Measurements from ENCODE around the gene LIN9. TPM values are rescaled to one million over a fixed set of nuclear protein-coding genes. Genes with fewer than 3 reads are reported as not detected.

Gene LIN9
- total and polyA plus RNA-seq, 2 of the 13 experiments (the other 11 are each of a cell fraction or from before 2014, with no cell fraction given) = 3.0 to 10.0 TPM

DNA sequence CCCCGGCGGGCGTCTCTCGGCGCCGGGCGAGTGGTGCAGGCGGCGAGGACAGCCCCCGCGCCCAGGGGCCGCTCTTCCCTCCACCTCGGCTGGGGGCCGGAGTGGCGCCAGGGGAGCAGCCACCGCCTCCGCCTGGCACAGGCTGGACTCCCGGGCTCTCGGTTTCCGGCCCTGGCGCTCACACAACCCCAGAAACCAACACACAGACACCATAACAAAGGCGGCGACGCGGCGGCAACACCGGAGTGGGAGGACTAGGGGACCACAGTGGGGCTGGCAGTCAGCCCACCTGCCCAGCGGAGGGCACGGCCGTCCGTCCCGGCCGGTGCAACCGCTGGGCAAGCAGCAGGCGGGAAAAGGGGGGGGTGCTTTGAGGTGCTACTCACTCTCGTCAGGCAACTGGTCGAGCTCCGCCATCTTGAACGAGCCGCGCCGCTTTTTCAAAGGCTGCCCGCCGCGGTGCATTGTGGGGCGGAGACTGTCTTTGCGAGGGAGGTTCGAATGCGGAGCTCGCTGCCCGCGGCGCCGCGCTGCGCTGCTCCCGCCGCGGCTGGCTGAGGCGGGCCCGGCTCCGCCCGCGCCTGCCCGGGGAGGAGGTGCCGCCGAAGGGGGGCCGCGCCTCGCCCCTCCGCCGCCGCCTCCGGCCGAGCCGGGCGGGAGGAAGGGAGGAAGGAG, at the start of gene LIN9 (continued):
- TF ChIP-seq, protein P1, sequence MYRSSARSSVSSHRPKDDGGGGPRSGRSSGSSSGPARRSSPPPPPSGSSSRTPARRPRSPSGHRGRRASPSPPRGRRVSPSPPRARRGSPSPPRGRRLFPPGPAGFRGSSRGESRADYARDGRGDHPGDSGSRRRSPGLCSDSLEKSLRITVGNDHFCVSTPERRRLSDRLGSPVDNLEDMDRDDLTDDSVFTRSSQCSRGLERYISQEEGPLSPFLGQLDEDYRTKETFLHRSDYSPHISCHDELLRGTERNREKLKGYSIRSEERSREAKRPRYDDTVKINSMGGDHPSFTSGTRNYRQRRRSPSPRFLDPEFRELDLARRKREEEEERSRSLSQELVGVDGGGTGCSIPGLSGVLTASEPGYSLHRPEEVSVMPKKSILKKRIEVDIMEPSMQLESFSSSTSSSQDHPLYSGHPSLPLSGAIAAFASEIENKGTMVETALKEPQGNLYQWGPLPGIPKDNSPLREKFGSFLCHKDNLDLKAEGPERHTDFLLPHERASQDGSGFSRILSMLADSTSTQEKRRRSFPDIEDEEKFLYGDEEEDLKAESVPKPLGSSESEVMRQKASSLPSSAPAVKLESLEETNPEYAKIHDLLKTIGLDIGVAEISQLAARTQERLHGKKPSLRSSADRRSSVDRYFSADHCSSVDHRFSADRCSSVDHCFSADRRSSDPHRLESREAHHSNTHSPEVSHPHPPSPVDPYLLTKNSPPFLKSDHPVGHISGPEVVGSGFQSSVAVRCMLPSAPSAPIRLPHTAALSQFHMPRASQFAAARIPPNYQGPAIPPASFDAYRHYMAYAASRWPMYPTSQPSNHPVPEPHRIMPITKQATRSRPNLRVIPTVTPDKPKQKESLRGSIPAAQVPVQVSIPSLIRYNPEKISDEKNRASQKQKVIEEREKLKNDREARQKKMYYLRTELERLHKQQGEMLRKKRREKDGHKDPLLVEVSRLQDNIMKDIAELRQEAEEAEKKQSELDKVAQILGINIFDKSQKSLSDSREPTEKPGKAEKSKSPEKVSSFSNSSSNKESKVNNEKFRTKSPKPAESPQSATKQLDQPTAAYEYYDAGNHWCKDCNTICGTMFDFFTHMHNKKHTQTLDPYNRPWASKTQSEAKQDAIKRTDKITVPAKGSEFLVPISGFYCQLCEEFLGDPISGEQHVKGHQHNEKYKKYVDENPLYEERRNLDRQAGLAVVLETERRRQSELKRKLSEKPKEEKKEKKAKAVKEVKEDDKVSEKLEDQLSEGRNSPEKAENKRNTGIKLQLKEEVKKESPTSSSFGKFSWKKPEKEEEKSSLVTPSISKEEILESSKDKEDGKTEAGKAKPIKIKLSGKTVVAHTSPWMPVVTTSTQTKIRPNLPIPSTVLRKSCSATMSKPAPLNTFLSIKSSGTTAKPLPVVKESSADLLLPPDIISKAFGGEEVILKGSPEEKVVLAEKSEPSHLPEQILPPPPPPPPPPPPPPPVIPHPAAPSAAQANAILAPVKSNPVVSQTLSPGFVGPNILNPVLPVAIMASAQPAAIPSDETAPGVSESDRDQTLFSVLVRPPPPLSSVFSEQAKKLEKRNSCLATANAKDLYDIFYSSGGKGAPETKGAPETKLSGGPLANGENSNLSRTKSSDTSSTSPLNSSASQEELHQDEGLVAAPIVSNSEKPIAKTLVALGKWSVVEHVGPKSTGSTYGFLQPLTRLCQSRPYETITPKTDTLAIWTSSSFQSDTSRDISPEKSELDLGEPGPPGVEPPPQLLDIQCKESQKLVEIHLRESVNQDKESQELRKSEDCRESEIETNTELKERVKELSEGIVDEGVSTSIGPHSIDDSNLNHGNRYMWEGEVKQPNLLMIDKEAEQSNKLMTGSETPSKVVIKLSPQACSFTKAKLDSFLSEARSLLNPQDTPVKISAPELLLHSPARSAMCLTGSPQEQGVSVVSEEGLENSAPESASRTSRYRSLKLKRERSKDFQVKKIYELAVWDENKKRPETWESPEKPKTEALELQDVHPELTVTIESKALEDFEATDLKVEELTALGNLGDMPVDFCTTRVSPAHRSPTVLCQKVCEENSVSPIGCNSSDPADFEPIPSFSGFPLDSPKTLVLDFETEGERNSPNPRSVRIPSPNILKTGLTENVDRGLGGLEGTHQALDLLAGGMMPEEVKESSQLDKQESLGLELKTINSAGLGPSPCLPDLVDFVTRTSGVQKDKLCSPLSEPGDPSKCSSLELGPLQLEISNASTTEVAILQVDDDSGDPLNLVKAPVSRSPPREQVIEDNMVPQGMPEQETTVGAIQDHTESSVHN (CRISPR knock-in tag; IDR thresholded peaks at IDR 0.05) = no peak
- TF ChIP-seq ZNF235 (CRISPR knock-in tag; IDR thresholded peaks at IDR 0.05; ENCODE audit: borderline replicate concordance) (peak; percentile 66; the same call in 1 of the 2 replicates), BORCS8-MEF2B (CRISPR knock-in tag; IDR thresholded peaks at IDR 0.05) (peak; percentile 99), MED13 (CRISPR knock-in tag; IDR thresholded peaks at IDR 0.05) (no peak), ZNF430 (CRISPR knock-in tag; IDR thresholded peaks at IDR 0.05) (peak; percentile 59), ZNF224 (CRISPR knock-in tag; IDR thresholded peaks at IDR 0.05) (no peak), ZNF451 (CRISPR knock-in tag; IDR thresholded peaks at IDR 0.05) (no peak), TOPORS (CRISPR knock-in tag; IDR thresholded peaks at IDR 0.05) (peak; percentile 99), ADNP (CRISPR knock-in tag; IDR thresholded peaks at IDR 0.05) (no peak), ZNF484 (CRISPR knock-in tag; IDR thresholded peaks at IDR 0.05; ENCODE audit: borderline replicate concordance, low read depth) (no peak), NFATC3 (CRISPR knock-in tag; IDR thresholded peaks at IDR 0.05) (no peak), HNF4G (IDR thresholded peaks at IDR 0.05; ENCODE audit: borderline replicate concordance, low read depth, low read length) (no peak), HNF4G (CRISPR knock-in tag; IDR thresholded peaks at IDR 0.05; ENCODE audit: borderline replicate concordance, low read depth) (no peak), ARHGAP35 (CRISPR knock-in tag; IDR thresholded peaks at IDR 0.05; ENCODE audit: borderline replicate concordance) (no peak)
- TF ChIP-seq, protein P2, sequence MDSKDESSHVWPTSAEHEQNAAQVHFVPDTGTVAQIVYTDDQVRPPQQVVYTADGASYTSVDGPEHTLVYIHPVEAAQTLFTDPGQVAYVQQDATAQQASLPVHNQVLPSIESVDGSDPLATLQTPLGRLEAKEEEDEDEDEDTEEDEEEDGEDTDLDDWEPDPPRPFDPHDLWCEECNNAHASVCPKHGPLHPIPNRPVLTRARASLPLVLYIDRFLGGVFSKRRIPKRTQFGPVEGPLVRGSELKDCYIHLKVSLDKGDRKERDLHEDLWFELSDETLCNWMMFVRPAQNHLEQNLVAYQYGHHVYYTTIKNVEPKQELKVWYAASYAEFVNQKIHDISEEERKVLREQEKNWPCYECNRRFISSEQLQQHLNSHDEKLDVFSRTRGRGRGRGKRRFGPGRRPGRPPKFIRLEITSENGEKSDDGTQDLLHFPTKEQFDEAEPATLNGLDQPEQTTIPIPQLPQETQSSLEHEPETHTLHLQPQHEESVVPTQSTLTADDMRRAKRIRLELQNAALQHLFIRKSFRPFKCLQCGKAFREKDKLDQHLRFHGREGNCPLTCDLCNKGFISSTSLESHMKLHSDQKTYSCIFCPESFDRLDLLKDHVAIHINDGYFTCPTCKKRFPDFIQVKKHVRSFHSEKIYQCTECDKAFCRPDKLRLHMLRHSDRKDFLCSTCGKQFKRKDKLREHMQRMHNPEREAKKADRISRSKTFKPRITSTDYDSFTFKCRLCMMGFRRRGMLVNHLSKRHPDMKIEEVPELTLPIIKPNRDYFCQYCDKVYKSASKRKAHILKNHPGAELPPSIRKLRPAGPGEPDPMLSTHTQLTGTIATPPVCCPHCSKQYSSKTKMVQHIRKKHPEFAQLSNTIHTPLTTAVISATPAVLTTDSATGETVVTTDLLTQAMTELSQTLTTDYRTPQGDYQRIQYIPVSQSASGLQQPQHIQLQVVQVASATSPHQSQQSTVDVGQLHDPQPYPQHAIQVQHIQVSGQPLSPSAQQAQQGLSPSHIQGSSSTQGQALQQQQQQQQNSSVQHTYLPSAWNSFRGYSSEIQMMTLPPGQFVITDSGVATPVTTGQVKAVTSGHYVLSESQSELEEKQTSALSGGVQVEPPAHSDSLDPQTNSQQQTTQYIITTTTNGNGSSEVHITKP (CRISPR knock-in tag; IDR thresholded peaks at IDR 0.05; ENCODE audit: low read depth) = no peak
- TF ChIP-seq, protein P3, sequence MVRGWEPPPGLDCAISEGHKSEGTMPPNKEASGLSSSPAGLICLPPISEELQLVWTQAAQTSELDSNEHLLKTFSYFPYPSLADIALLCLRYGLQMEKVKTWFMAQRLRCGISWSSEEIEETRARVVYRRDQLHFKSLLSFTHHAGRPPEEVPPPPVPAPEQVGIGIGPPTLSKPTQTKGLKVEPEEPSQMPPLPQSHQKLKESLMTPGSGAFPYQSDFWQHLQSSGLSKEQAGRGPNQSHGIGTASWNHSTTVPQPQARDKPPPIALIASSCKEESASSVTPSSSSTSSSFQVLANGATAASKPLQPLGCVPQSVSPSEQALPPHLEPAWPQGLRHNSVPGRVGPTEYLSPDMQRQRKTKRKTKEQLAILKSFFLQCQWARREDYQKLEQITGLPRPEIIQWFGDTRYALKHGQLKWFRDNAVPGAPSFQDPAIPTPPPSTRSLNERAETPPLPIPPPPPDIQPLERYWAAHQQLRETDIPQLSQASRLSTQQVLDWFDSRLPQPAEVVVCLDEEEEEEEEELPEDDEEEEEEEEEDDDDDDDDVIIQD (CRISPR knock-in tag; IDR thresholded peaks at IDR 0.05; ENCODE audit: low read depth) = no peak
